WTC11 (cell line): ENCODE measurements around the gene CPHXL.

Experiments
- AFF4 ChIP-seq: sonication (generic); formaldehyde crosslinking; IDR thresholded peaks from 2 replicates; pipeline ENCODE4 v1.8.1; 2023; ENCODE audit warnings: mild to moderate bottlenecking, missing genetic modification reagents, borderline replicate concordance
- ATF3 ChIP-seq: sonication (generic); formaldehyde crosslinking; conservative IDR thresholded peaks from 2 replicates; pipeline ENCODE4 v1.8.1; 2022; ENCODE audit warnings: mild to moderate bottlenecking, missing genetic modification reagents
- CTCF ChIP-seq: fragments of 200-600 bp; IDR thresholded peaks from 2 replicates; pipeline ENCODE4 v1.8.0; 2022; ENCODE audit warnings: antibody characterized with exemption
- E2F4 ChIP-seq: sonication (generic); formaldehyde crosslinking; IDR thresholded peaks from 2 replicates; pipeline ENCODE4 v1.8.1; 2022; ENCODE audit warnings: low read depth, mild to moderate bottlenecking, moderate library complexity, missing genetic modification reagents, borderline replicate concordance
- KAT7 ChIP-seq: sonication (generic); formaldehyde crosslinking; IDR thresholded peaks from 2 replicates; pipeline ENCODE4 v1.8.1; 2023; ENCODE audit warnings: missing genetic modification reagents, mild to moderate bottlenecking, borderline replicate concordance
- MYBL2 ChIP-seq: sonication (generic); formaldehyde crosslinking; IDR thresholded peaks from 2 replicates; pipeline ENCODE4 v1.8.1; 2023; ENCODE audit warnings: mild to moderate bottlenecking, moderate library complexity, missing genetic modification reagents
- RELA ChIP-seq: sonication (generic); formaldehyde crosslinking; IDR thresholded peaks from 2 replicates; pipeline ENCODE4 v1.8.1; 2022; ENCODE audit warnings: missing genetic modification reagents, mild to moderate bottlenecking, borderline replicate concordance
- SP1 ChIP-seq: sonication (generic); formaldehyde crosslinking; conservative IDR thresholded peaks from 2 replicates; pipeline ENCODE4 v1.8.1; 2022; ENCODE audit warnings: missing genetic modification reagents
- TEAD4 ChIP-seq: sonication (generic); formaldehyde crosslinking; IDR thresholded peaks from 2 replicates; pipeline ENCODE4 v1.8.0; 2022; ENCODE audit warnings: mild to moderate bottlenecking, missing genetic modification reagents
- USF1 ChIP-seq: sonication (generic); formaldehyde crosslinking; IDR thresholded peaks from 2 replicates; pipeline ENCODE4 v1.8.0; 2022; ENCODE audit warnings: mild to moderate bottlenecking, missing genetic modification reagents
- ZBTB43 ChIP-seq: sonication (generic); formaldehyde crosslinking; IDR thresholded peaks from 2 replicates; pipeline ENCODE4 v1.8.1; 2023; ENCODE audit warnings: mild to moderate bottlenecking, missing genetic modification reagents

- TF ChIP-seq ZBTB43 (no peak), KAT7 (CRISPR knock-in tag) (no peak), TEAD4 (no peak), CTCF (no peak), SP1 (CRISPR knock-in tag) (no peak), MYBL2 (no peak), USF1 (CRISPR knock-in tag) (no peak), E2F4 (CRISPR knock-in tag) (no peak), RELA (CRISPR knock-in tag) (no peak), ATF3 (CRISPR knock-in tag) (no peak), AFF4 (CRISPR knock-in tag) (no peak)
Measured at GRCh38 chr16:75667503-75667902, 58.8 kb downstream of the CPHXL start.
